ENCODE measurements around the gene SPTB.

Gene SPTB

GRCh38 chr14:64801046-64801445 lies 78.7 kb downstream of the SPTB start:
- Histone ChIP-seq H3K4me1 (ENCODE audit: control insufficient read depth in 1 of 2, insufficient read depth in 1 of 2, low read depth in 1 of 2, low read length in 1 of 2) (no peaks in the 10 kb centered on the region), H3K27ac (no peak overlapping the region), H3K36me3 (no peaks in the 10 kb centered on the region), H3K27me3 (peaks cover 9% of the 10 kb centered on the region), H3K9me3 (no peaks in the 10 kb centered on the region), H3K4me3 (ENCODE audit: low read depth in 1 of 2, low read length in 1 of 2) (no peak overlapping the region)
- no peak for TF ChIP-seq CTCF (IDR thresholded peaks at IDR 0.05)

GRCh38 chr14:64800000-64800399 lies 79.7 kb downstream of the SPTB start:
- Histone ChIP-seq H3K27ac (no peak overlapping the region), H3K36me3 (no peaks in the 10 kb centered on the region), H3K9me3 (no peaks in the 10 kb centered on the region), H3K27me3 (peaks cover 9% of the 10 kb centered on the region), H3K4me3 (ENCODE audit: low read depth in 1 of 2, low read length in 1 of 2) (no peak overlapping the region), H3K4me1 (ENCODE audit: control insufficient read depth in 1 of 2, insufficient read depth in 1 of 2, low read depth in 1 of 2, low read length in 1 of 2) (no peaks in the 10 kb centered on the region)
- no peak for TF ChIP-seq CTCF (IDR thresholded peaks at IDR 0.05)

GRCh38 chr14:64799555-64799954 lies 80.2 kb downstream of the SPTB start:
- H3K9me3 ChIP-seq = no peaks in the 10 kb centered on the region
- no peaks in the 10 kb centered on the region for H3K36me3 ChIP-seq
- H3K27ac ChIP-seq = no peak overlapping the region
- H3K4me3 ChIP-seq (ENCODE audit: low read depth in 1 of 2, low read length in 1 of 2) = no peak overlapping the region
- H3K4me1 ChIP-seq (ENCODE audit: control insufficient read depth in 1 of 2, insufficient read depth in 1 of 2, low read depth in 1 of 2, low read length in 1 of 2) = no peaks in the 10 kb centered on the region
- no peak for TF ChIP-seq CTCF (IDR thresholded peaks at IDR 0.05)
- H3K27me3 ChIP-seq = peaks cover 9% of the 10 kb centered on the region

GRCh38 chr14:64796369-64796768 lies 83.3 kb downstream of the SPTB start:
- no peaks in the 10 kb centered on the region for H3K9me3 ChIP-seq
- H3K27me3 ChIP-seq = peaks cover 9% of the 10 kb centered on the region
- no peak overlapping the region for H3K27ac ChIP-seq
- TF ChIP-seq CTCF (IDR thresholded peaks at IDR 0.05) = no peak
- no peaks in the 10 kb centered on the region for H3K36me3 ChIP-seq
- H3K4me1 ChIP-seq (ENCODE audit: control insufficient read depth in 1 of 2, insufficient read depth in 1 of 2, low read depth in 1 of 2, low read length in 1 of 2) = no peaks in the 10 kb centered on the region
- no peak overlapping the region for H3K4me3 ChIP-seq (ENCODE audit: low read depth in 1 of 2, low read length in 1 of 2)

GRCh38 chr14:64795921-64796320 lies 83.8 kb downstream of the SPTB start:
- peaks cover 9% of the 10 kb centered on the region for H3K27me3 ChIP-seq
- no peak for TF ChIP-seq CTCF (IDR thresholded peaks at IDR 0.05)
- H3K4me1 ChIP-seq (ENCODE audit: control insufficient read depth in 1 of 2, insufficient read depth in 1 of 2, low read depth in 1 of 2, low read length in 1 of 2) = no peaks in the 10 kb centered on the region
- H3K4me3 ChIP-seq (ENCODE audit: low read depth in 1 of 2, low read length in 1 of 2) = no peak overlapping the region
- H3K36me3 ChIP-seq = no peaks in the 10 kb centered on the region
- H3K9me3 ChIP-seq = no peaks in the 10 kb centered on the region
- no peak overlapping the region for H3K27ac ChIP-seq

GRCh38 chr14:64795211-64795610 lies 84.5 kb downstream of the SPTB start:
- TF ChIP-seq CTCF (IDR thresholded peaks at IDR 0.05) = no peak
- no peak overlapping the region for H3K27ac ChIP-seq
- H3K27me3 ChIP-seq = peaks cover 9% of the 10 kb centered on the region
- H3K4me1 ChIP-seq (ENCODE audit: control insufficient read depth in 1 of 2, insufficient read depth in 1 of 2, low read depth in 1 of 2, low read length in 1 of 2) = no peaks in the 10 kb centered on the region
- no peak overlapping the region for H3K4me3 ChIP-seq (ENCODE audit: low read depth in 1 of 2, low read length in 1 of 2)
- no peaks in the 10 kb centered on the region for H3K36me3 ChIP-seq
- no peaks in the 10 kb centered on the region for H3K9me3 ChIP-seq
